Measurements from ENCODE around the gene CRTC1. TPM values are rescaled to one million over a fixed set of nuclear protein-coding genes. Genes with fewer than 3 reads are reported as not detected.

Gene CRTC1
- total RNA-seq, 1 experiment from 2014 or later, result 19.0 TPM

DNA sequence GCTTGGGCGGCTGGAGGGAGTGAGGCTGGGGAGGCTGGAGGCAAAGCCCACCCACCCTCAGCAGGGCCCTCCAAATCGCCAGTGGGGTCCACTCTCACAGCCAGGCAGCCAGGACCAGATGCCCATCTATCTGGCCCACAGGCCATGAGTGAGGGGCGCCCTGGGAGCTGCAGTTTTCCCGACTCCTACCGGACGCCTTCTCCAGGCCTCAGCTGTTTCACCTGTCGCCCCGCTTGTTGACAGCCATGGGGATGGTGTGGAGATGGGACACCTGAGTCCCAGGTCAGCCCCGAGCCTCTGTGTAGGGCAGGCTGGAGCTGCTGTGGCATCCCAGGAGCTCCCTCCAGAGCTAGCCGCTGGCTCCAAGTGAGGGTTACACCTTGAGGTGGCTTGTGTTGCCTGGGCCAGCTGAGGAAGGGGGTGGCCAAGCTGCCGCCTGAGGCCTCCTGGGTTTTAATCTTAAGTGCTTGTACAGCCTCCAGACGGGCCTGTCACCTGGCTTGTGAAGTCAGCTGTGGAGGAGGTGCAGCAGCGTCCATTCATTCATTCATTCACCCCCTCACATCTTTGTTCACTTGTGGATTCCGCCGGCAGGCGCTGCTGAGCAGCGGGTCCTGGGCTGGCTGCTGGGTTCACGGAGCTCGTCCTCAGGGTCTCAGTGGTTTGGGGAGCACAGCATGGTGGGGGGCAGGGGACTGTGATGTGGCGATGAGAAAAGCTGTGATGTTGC is 55.6 kb downstream of the CRTC1 start:
- WGBS (ENCODE audit: extremely low coverage, insufficient read length, low lambda C conversion rate), result no CpG with 5 or more reads among the region's 20 CpGs
- Histone ChIP-seq H3K23ac (ENCODE audit: insufficient read length, low read depth, low read length) (no peak overlapping the region), H3K79me1 (ENCODE audit: insufficient read depth, low read depth, low read length, poor library complexity, severe bottlenecking) (no peaks in the 10 kb centered on the region), H4K91ac (ENCODE audit: insufficient read length, low read depth, low read length) (no peak overlapping the region), H2AFZ (ENCODE audit: low read length) (no peak overlapping the region), H3K79me2 (ENCODE audit: insufficient read depth, low read length) (no peaks in the 10 kb centered on the region), H4K20me1 (ENCODE audit: control insufficient read depth, insufficient read depth, insufficient read length) (no peaks in the 10 kb centered on the region), H3K4ac (ENCODE audit: low read depth, low read length) (no peak overlapping the region), H3K9ac (ENCODE audit: extremely low read depth, insufficient read length, low read length) (no peak overlapping the region), H3K18ac (ENCODE audit: insufficient read length, low read depth, low read length) (no peak overlapping the region), H3K27me3 (ENCODE audit: insufficient read depth, low read length) (no peaks in the 10 kb centered on the region), H2BK5ac (ENCODE audit: insufficient read length, low read length) (no peak overlapping the region), H2BK12ac (ENCODE audit: insufficient read length, low read depth, low read length) (no peak overlapping the region), H3K56ac (ENCODE audit: insufficient read length, low read depth, low read length) (no peak overlapping the region), H3K27ac (ENCODE audit: insufficient read length, low read depth, low read length) (no peak overlapping the region), H2BK20ac (ENCODE audit: low read depth, low read length, poor library complexity, severe bottlenecking) (no peak overlapping the region), H2BK120ac (ENCODE audit: low read depth, low read length, poor library complexity, severe bottlenecking) (no peak overlapping the region), H3K4me2 (ENCODE audit: insufficient read depth, insufficient read length, low read length) (no peak overlapping the region), H3T11ph (ENCODE audit: low read length) (no peak overlapping the region), H2BK15ac (ENCODE audit: low read depth, low read length) (no peak overlapping the region), H4K8ac (replicated peaks; ENCODE audit: insufficient read length, low read depth, low read length) (no peak overlapping the region), H3K23me2 (ENCODE audit: insufficient read length, low read depth, low read length, poor library complexity, severe bottlenecking) (no peaks in the 10 kb centered on the region), H2AK5ac (ENCODE audit: insufficient read length, low read length) (no peak overlapping the region), H3K14ac (ENCODE audit: insufficient read depth, low read length) (no peak overlapping the region; the same call in 1 of the 2 replicates), H4K5ac (ENCODE audit: insufficient read length, low read depth, low read length) (no peak overlapping the region), H3K4me1 (ENCODE audit: insufficient read depth, low read length) (no peaks in the 10 kb centered on the region), H3K9me3 (ENCODE audit: control insufficient read depth, low read depth, low read length) (no peaks in the 10 kb centered on the region)
- H3K9me3 Mint-ChIP-seq, result no peaks in the 10 kb centered on the region
- peak; percentile 20 for DNase-seq
- H3K36me3 Mint-ChIP-seq (ENCODE audit: insufficient read depth in 1 of 3, low read depth in 3 of 3), result no peaks in the 10 kb centered on the region
- peaks cover 5 to 7% of the 10 kb centered on the region in 2 experiments for H3K4me1 Mint-ChIP-seq
- H3K4me3 Mint-ChIP-seq, result no peak overlapping the region
- H3K27ac Mint-ChIP-seq, result peak overlapping the region in 1 of 3 experiments; percentile 76; a peak in 1 of 7 replicates
- TF ChIP-seq, protein P1, sequence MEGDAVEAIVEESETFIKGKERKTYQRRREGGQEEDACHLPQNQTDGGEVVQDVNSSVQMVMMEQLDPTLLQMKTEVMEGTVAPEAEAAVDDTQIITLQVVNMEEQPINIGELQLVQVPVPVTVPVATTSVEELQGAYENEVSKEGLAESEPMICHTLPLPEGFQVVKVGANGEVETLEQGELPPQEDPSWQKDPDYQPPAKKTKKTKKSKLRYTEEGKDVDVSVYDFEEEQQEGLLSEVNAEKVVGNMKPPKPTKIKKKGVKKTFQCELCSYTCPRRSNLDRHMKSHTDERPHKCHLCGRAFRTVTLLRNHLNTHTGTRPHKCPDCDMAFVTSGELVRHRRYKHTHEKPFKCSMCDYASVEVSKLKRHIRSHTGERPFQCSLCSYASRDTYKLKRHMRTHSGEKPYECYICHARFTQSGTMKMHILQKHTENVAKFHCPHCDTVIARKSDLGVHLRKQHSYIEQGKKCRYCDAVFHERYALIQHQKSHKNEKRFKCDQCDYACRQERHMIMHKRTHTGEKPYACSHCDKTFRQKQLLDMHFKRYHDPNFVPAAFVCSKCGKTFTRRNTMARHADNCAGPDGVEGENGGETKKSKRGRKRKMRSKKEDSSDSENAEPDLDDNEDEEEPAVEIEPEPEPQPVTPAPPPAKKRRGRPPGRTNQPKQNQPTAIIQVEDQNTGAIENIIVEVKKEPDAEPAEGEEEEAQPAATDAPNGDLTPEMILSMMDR (conservative IDR thresholded peaks at IDR 0.05), result no peak
- H3K27me3 Mint-ChIP-seq (ENCODE audit: low read depth), result no peaks in the 10 kb centered on the region; the same call in 1 of the 2 replicates

Data from H9 (cell line).